Right hindlimb (tissue), 1 donor: Measurements from ENCODE around the gene PERM1.
"Not testable (repeated sequence)": the region's sequence is repeated elsewhere in the genome, so short reads cannot be mapped to it uniquely, and the experiment has no call there.

Experiments used
- DNase-seq: peaks from one replicate; pipeline ENCODE4 v3.0.0-alpha.2; 2018

Gene PERM1

DNA sequence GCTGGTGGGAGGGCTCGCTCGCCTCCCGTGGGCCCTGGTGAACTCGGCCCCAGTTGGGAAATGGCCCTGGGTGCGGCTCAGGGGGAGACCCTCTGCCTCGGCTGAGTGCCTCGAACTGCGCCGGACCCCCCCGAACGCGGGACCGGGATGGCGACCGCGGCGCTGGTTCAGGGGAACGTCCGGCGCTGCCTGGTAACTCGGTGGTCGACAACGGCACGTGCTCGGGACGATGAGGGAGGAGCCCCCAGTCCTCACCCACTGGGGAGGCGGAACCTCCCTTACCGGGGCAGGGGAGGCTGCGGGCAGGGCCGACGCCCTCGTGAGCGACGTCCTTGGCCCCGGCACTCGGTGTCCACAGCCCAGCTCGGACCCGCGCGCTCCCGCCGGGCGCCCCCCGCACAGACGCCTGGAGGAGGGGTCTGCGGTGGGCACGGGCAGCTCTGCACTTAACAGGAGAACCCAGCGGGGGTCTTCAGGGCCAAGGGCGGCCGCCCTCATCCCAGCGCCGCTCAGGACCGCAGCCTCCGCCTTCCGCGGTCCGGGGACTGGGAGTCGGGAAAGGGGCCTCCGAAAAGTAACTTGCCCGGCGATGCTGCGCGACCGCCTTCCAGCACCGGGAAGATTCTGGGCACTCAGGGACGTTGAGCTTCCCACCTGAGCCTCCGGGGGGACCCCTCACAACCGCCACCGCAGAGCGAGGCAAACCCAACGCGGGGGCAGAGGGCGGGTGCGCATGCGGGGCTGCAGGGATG is 16.3 kb upstream of the PERM1 start:
- DNase-seq, result peak; percentile 57

DNA sequence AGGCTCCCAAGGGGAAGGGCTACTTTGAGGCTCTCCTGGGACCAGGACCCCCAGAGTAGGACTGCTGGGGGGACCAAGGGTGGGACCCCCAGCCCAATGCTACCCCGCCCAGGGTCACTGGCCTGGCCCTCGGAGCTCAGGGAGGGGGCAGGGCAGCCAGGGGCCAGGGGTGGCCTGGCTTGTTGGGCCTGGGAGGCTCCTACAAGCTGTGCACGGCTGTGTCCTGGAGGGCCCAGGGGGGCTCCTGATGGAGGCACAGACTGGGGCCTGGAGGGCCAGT is 15.8 kb upstream of the PERM1 start:
- DNase-seq, result peak; percentile 46

DNA sequence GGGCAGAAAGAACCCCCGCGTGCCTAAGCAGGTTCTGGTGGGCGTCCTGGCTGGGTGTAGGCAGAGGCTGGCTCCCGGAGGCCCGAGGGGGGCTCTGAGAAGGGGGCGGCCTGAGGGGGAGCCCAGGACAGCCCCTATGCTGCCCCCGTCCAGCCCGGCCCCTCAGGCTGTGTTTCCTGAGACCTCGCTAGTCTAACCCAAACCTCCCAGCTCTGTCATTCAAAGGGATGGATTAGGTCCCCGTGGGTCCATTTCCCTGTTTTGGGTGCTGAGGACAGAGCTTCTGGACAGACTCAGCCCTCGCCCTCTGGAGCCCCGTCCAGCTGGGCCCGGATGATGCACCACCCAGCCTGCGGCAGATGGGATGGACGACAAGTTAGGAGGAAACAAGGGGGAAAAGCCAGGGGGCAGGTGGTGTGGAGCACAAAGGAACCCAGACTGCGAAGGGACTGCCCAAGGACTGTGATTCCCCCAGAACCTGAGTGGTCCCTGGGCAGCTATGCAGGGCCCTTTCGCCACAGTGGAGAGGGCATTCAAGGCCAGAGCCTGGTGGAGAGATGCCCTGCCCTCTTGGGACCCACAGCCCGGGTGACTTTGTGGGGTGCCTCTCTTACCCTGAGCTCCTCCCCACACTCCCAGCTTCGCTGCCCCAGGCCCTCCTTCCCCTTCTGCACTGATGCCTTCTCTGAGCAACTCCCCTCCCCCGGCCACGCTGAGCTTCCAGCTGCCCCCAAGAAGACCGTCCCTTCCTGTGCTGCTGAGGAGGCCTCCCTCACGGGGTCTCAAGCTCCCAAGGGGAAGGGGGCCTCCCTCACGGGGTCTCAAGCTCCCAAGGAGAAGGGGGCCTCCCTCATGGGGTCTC is 15.2 kb upstream of the PERM1 start:
- peak; percentile 31 for DNase-seq

DNA sequence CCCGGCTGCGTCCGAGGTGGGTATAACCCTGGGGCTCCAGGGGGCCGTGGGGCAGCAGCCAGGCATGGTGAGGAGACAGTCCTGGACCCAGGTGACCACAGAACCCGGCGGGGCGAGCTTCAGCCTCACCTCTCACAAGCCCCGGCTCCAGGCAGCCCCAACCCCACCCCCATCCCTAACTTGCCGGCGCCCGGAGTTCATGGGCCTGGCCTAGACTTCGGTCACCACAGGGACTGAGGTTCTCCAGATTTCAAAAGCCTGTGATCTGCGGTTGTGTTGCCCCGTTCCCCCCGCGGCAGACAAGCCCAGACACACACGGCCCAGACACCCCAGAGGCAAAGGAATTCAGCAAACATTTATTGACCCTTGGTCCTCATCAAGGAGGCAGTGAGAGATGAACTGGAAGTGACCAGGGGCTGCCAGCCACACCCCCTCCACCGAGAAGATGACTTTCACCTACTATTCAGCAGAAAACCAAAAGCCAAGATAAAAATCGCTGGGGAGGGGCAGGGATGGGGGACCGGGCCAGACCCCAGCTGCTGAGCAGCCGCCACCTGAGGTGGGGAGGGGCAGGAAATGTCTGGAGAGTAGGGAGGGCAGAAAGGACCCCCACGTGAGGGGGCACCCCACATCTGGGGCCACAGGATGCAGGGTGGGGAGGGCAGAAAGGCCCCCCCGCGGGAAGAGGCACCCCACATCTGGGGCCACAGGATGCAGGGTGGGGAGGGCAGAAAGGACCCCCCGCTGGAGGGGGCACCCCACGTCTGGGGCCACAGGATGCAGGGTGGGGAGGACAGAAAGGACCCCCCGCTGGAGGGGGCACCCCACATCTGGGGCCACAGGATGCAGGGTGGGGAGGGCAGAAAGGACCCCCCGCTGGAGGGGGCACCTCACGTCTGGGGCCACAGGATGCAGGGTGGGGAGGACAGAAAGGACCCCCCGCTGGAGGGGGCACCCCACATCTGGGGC is 14.1 kb upstream of the PERM1 start:
- no peak for DNase-seq

DNA sequence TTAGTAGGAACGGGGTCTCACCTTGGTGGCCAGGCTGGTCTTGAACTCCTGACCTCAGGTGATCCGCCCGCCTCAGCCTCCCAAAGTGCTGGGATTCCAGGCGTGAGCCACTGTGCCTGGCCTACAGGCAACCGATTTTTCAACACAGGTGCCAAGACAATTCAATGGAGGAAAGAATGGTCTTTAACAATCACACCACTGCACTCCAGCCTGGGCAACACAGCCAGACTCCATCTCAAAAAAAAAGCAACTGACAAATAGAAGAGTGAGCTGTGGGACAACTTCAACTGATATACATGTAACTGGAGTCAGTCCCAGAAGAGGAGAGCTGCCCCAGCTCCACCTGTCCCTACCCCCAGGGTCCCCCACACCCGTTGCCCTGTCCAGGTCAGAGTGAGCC is 12.7 kb upstream of the PERM1 start:
- not testable (repeated sequence) for DNase-seq

DNA sequence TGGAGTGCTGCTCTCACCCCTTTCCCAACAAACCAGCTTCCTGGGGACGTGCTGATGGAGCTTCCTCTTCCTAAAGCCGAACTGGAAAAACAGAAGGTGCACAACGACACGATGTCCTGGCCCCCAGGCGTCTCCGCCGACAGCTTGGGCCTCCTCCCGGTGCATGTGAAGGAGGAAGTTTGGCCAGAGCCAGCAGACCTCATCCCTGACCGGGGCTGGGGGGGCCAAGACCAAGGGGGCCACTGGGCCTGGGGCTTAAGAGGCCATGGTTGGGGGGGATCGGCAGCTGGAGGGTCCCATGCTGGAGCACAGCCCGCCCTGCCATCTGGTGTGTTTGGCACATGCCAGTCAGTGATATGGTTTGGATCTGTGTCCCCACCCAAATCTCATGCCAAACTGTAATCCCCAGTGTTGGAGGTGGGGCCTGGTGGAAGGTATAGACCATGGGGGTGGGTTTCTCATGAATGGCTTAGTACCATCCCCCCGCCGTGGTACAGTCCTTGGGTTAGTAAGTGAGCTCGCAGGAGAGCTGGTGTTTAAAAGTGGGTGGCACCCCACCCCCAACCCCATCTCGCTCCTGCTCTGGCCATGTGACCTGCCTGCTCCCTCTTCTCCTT is 11.6 kb upstream of the PERM1 start:
- no peak for DNase-seq

DNA sequence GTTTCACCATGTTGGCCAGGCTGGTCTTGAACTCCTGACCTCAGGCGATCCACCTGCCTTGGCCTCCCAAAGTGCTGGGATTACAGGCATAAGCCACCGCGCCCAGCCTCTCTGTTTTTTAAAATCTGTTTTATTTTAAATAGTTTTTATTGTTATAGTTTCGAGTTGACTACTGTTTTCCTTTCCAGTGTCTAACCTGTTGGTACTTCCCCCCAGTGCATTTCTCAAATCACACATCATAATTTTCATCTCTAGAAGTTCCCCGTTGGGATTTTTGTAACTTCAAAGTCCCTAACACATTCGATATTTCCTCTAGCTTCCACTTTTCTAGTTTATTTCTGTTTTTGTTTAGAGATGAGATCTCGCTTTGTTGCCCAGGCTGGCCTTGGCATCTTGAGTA is 10.5 kb upstream of the PERM1 start:
- no peak for DNase-seq

DNA sequence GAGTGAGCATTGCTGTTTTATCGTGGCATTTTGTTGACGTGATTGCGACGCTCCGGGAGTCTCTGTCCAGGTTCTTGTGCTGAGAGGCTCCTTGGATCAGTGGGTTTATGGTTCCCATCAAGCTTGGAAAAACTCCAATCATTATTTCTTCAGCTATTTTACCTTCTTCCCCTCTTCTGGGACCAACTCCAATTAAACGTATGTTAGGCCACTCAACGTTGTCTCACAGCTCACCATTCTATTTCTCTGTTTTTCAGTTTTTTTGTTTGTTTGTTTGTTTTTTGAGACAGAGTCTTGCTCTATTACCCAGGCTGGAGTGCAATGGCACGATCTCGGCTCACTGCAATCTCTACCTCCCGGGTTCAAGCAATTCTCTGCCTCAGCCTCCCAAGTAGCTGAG is 10.0 kb upstream of the PERM1 start:
- DNase-seq, result no peak

DNA sequence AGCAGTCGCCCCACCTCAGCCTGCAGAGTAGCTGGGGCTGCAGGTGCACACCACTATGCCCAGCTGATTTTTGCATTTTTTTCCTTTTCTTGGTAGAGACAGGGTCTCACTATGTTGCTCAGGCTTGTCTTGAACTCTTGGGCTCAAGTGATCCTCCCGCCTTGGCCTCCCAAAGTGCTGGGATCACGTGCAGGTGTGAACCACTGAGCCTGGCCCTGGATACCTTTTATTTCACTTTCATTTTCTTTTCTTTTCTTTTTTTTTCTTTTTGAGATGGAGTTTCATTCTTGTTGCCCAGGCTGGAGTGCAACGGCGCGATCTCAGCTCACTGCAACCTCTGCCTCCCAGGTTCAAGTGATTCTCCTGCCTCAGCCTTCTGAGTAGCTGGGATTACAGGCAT is 9.4 kb upstream of the PERM1 start:
- DNase-seq, result not testable (repeated sequence)

DNA sequence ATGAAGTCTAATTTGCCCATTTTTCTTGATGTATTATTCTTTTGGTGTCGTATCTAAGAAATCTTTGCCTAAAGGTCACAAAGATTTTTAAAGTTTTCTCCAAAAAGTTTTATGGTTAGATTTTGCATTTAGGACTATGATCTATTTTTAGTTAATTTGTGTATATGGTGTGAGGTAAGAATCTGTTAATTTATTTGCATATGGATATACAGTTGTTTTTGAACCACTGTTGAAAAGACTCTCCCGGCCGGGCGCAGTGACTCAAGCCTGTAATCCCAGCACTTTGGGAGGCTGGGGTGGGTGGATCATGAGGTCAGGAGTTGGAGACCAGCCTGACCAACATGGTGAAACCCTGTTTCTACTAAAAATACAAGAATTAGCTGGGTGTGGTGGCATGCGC is 6.2 kb upstream of the PERM1 start:
- DNase-seq, result not testable (repeated sequence)

DNA sequence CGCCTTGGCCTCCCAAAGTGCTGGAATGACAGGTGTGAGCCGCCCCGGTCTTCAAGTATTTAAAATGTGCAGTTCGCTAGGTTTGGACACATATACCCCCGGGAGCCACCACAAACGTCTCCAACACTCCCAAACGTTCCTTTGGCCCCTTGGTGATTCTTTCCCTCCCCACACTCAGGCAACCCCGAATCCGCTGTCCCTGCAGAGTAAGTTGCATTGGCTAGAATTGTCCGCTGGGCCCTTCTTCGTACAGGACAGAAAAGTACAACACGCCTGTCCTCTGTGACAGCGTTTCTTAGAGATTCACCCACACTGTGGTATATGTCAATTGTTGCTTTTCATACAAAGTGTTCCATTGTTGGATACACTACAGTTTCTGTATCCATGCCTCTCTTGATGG is 3.2 kb upstream of the PERM1 start:
- no peak for DNase-seq

DNA sequence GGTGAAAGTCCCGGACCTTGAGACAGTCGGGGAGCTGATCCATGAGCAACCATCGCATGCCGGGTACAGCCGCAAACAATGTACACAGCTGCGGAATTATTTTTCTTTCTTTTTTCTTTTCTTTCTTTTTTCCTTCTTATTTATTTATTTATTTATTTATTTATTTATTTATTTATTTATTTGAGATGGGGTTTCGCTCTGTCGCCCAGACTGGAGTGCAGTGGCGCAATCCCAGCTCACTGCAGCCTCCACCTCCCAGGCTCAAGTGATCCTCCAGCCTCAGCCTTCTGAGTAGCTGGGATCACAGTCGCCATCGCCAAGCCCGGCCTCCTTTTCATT is 2.6 kb upstream of the PERM1 start:
- DNase-seq, result no peak

DNA sequence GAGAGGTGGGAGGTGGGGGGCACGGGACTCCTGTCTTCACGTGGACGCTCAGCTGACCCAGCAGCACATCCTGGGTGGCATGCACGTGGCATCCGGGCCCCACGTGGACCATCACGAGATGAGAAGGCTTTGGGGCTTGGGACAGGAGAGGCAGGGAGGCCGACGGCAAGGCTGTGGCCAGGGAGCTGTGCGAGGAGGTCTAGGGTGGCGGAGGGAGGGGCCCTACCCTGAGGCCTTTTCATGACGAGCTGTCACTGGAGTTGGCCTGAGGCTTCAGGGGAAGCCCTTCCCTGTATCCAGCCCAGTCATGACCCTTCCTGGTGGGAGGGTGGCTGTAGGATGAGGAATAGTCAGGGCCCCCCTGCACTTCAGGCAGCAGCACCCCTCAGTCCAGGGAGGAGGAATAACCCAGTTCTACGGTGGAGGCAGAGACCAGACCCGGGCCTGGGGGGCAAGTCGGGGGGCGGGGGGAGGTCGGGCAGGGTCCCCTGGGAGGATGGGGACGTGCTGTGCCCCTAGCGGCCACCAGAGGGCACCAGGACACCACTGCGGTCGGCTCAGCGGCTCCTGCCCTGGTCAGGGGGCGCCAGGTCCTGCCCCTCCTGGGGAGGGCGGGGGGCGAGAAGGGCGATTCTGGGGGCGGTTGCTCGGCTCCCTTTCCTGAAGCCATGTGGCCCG is 2.0 kb upstream of the PERM1 start:
- peak; percentile 61 for DNase-seq

DNA sequence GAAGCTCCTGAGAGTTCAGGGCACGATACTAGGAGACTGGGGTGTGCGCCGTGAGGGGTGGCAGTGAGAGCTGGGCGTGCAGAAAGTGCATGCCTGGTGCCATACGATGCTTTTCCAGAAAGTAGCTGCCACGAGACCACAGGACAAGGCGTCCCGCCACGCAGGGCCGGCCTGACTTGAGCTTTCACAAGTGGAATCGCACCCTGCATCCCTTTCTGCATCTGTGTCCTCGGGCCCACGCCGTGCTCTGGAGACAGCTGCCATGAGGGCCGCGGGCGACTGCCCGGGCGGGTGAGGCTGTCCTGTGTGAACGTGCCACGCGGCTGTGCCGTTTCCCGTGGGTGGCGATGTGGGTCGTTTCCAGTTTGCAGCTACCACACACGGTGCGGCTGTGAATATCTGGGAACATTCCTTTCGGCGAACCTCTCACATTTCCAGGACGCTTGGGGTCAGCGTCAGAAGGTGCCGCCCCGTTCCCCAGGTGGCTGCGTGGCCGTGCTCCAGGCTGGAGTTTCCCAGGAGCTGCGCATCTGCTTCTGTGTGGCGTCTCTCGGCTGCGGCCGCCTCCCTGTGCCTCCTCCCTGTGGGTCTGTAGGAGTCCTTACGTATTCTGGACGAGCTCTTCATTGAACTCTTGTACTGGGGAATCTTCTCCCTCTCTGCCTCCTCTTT is 1.0 kb upstream of the PERM1 start:
- DNase-seq, result no peak

DNA sequence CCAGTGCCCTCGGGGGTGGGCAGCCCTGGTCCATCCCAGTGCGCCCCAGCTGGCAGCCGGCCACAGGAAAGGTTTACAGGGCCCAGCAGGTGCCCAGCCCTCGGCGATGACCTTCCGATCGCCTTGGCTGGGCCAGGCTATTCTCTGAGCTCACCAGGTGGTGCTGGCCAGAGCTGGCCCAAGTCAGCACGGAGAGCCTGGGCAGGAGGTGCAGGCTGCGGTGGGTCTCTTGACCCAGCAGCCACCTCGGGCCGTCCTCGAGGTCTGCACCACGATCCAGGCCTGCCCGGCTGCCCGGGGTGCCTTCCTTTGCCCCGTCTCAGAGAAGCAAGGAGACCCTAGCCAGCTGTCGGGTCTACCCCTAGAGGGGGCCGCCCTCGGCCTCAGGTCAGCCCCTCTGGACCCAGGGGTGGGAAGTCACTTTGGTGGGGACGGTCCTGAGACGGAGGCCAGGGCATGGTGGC is 370 bp downstream of the PERM1 start:
- no peak for DNase-seq

DNA sequence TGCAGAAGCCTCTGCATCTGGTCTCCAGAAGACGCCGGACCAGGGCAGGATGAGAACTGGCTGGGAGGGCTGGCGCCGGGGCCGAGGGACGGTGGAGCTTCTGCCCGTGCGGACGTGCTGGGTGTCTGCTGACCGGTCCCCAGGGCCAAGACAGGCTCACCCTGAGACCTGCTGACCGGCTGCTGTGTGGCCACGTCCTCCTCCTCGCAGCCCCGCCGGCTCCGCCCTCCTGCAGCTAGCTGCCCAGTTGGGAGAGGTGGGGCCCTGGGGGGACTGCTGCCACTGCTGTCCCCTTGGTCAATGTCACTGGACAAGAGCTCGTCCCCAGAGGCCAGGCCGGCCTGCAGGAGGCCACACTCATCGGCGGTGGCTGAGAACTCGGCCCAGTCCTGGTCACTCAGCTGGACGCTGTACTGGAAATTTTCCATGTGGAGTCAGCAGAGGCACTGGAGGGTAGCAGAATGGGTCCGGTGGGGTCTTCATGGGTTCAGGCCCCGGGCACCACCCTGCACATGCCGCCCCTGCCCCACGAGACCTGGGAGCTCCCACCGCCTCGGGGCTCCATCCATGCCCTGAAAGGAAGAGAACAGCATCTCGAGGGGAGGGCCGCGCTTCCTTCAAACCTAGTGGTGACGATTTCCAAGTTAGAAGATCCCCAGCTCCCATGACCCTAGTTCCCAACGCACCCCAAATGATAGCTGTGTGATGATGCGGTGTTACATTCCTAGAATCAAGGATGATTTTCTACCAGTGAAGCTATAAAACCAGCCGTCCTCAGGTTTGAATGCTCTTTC is 1.1 kb downstream of the PERM1 start:
- DNase-seq, result peak; percentile 28

DNA sequence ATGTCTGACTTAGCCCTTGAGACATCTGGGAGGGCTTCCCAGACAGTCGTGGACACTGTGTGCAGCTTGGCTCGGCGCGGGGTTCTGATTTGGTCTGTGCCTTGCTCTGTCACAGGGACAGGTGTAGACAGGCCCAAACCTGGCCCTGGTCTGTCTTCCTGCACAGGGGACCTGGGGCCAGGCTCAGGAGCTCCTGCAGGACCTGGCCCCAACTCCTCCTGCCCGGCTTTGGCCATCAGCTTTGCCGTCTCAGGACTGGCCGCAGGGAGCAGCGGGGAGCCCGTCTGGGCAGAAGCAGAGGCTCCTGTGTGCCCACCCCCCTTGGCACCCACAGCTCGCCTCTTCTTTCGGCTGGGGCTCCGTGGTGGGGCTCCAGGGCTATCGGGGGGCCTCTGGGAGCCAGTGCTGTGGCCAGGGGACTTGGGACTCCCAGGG is 1.7 kb downstream of the PERM1 start:
- DNase-seq, result peak; percentile 15

DNA sequence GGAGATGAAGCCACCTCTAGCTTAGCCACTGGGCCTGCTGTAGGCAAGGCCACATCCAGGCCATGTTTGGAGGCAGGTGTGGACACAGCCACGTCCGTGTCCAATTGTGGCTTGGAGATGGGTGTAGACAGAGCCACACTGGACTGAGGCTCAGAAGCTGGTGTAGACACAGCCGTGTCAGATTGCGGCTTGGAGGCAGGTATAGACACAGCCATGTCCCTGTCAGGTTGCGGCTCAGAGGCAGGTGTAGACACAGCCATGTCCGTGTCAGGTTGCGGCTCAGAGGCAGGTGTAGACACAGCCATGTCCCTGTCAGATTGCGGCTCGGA is 2.2 kb downstream of the PERM1 start:
- DNase-seq, result no peak

DNA sequence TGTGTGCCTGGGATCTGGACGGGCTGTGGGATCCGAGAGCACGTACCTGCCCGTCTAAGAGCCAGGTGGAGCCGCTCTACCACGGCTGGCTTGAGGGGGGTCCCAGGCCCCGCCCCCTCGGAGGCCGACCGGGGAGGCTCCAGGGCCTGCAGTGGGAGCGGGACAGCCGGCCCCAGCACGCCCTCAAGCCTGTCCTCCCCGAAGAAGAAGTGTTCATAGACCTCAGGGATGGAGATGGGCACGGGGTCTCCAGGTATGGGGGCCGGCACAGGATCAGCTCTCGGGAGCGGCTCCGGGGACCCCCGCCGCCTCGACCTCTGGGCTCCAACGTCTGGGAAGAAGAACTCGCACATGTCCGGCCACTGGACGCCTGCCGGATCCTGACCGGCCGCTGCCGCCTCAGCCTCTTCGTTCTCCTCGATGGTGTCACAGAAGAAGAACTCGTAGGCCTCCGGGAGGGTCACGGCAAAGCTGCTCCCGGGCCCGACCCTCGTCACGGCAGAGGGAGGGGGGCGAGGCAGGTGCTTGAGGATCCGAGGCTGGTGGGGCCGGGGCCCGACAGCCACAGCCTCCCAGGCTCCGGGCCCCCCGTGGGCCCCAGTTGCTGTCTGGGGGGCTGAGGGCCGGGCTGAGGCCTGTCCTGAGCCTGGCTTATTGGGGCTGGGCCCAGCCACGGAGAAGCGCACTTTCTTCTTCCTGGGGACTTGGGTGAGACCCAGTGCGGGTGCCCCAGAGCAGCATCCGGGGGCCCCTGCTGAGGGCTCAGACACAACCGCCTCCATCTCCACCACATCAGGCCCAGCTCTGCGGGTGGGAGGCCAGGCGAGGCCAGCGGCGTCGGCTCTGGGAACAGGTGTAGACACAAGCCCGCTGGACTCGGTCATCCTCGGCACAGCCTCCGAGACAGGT is 2.8 kb downstream of the PERM1 start:
- DNase-seq, result peak; percentile 19
